ENCODE results near the gene ZNF480.

GRCh38 chr19:52370341-52370710 is 73.4 kb downstream of the ZNF480 start:
- no peak for TF ChIP-seq PATZ1 (CRISPR knock-in tag; IDR thresholded peaks at IDR 0.05)
- TF ChIP-seq ZNF263 (CRISPR knock-in tag; IDR thresholded peaks at IDR 0.05) = no peak
- no peak for TF ChIP-seq POLR2A (IDR thresholded peaks at IDR 0.05; ENCODE audit: insufficient read depth in 1 of 2, low read depth in 2 of 2, low read length in 2 of 2)
- TF ChIP-seq ZFP36 (IDR thresholded peaks at IDR 0.05; ENCODE audit: borderline replicate concordance, low read depth, low read length, partially characterized antibody) = no peak
- TF ChIP-seq SNAPC4 (CRISPR knock-in tag; IDR thresholded peaks at IDR 0.05) = no peak
- TF ChIP-seq ZSCAN9 (CRISPR knock-in tag; IDR thresholded peaks at IDR 0.05; ENCODE audit: borderline replicate concordance) = no peak
- TF ChIP-seq HDAC2 (CRISPR knock-in tag; IDR thresholded peaks at IDR 0.05) = no peak
- no peak for TF ChIP-seq CCAR2 (optimal IDR thresholded peaks at IDR 0.05; ENCODE audit: low read depth, low read length)
- no peak for TF ChIP-seq ZNF224 (CRISPR knock-in tag; IDR thresholded peaks at IDR 0.05)
- TF ChIP-seq RFX5 (IDR thresholded peaks at IDR 0.05; ENCODE audit: low read depth, low read length) = no peak
- TF ChIP-seq ESRRA (CRISPR knock-in tag; IDR thresholded peaks at IDR 0.05; ENCODE audit: low read depth) = no peak
- no peak for TF ChIP-seq HDAC1 (CRISPR knock-in tag; IDR thresholded peaks at IDR 0.05)
- TF ChIP-seq RBAK (CRISPR knock-in tag; IDR thresholded peaks at IDR 0.05) = no peak

Measured in HepG2 (cell line).